ENCODE measurements around the gene EPS15. TPM values are rescaled to one million over a fixed set of nuclear protein-coding genes. Genes with fewer than 3 reads are reported as not detected.
"Not testable (repeated sequence)": the region's sequence is repeated elsewhere in the genome, so short reads cannot be mapped to it uniquely, and the experiment has no call there.

EPS15 gene
- total and polyA plus RNA-seq, 8 donors, result 9.9 to 42.0 (median 25.3) TPM

GRCh38 chr1:51410568-51411460 lies 108.3 kb downstream of the EPS15 start:
- Histone ChIP-seq H3K36me3 (peaks cover 0 to 20% (median 0%) of the 10 kb centered on the region in 3 donors), H3K4me3 (no peak overlapping the region), H3K9me3 (no peaks in the 10 kb centered on the region), H3K4me1 (no peaks in the 10 kb centered on the region), H3K27ac (no peak overlapping the region), H3K27me3 (no peaks in the 10 kb centered on the region)
- FAIRE-seq, result no peak
- WGBS, 2 donors, result 92 to 93% methylated on average over 5 of the region's 5 CpGs
- ATAC-seq, result no peak
- intact Hi-C loops (cut with DNase I), result loop anchor here in 1 of 3 donors (10.0 kb wide), 1 partner anchor 94 kb away; no protein-coding TSS in a partner anchor
- TF ChIP-seq CTCF (IDR thresholded peaks at IDR 0.05), result no peak
- DNase-seq, result no peak

GRCh38 chr1:51409755-51410541 lies 109.1 kb downstream of the EPS15 start:
- intact Hi-C loops (cut with DNase I), result loop anchor here in 1 of 3 donors (10.0 kb wide), 1 partner anchor 95 kb away; no protein-coding TSS in a partner anchor
- 91 to 97% methylated on average over 7 of the region's 7 CpGs for WGBS, 2 donors
- H3K4me1 ChIP-seq, H3K27me3 ChIP-seq, H3K27ac ChIP-seq, H3K9me3 ChIP-seq, ATAC-seq, DNase-seq, FAIRE-seq, H3K4me3 ChIP-seq: not testable (repeated sequence)
- H3K36me3 ChIP-seq, result peaks cover 0 to 29% (median 1%) of the 10 kb centered on the region in 3 donors

DNA sequence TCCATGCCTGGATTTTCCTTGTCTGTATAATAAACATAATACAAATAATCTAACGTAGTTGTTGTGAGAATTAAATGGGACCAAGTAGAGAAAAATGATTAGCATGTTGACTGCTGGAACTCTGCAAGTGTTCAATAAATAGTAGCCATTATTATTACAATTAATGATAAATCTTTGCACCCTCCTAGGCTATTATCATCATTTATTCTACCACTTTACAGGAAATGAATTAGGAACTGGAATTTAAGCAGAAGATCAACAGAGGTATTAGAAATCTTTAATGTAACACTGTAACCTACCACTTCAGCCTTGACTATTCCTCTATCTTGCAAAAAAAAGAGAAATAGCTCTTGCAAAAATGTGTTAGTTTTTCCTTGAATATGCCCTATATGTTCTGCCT lies 126.8 kb downstream of the EPS15 start:
- DNase-seq (no peak), ATAC-seq (no peak), FAIRE-seq (no peak)
- 96 to 97% methylated on average over 1 of the region's 1 CpG for WGBS, 2 donors
- H3K4me1 ChIP-seq, result no peaks in the 10 kb centered on the region
- no peak overlapping the region for H3K27ac ChIP-seq
- intact Hi-C loops (cut with DNase I), result no loop called here
- H3K4me3 ChIP-seq, result no peak overlapping the region
- H3K9me3 ChIP-seq, result no peaks in the 10 kb centered on the region
- TF ChIP-seq CTCF (IDR thresholded peaks at IDR 0.05), result no peak
- no peaks in the 10 kb centered on the region for H3K27me3 ChIP-seq
- H3K36me3 ChIP-seq, result peaks cover 0 to 22% (median 0%) of the 10 kb centered on the region in 3 donors

GRCh38 chr1:51390641-51391040 lies 128.4 kb downstream of the EPS15 start:
- ATAC-seq; H3K27me3 ChIP-seq; H3K4me3 ChIP-seq; DNase-seq; intact Hi-C loops (cut with DNase I); H3K4me1 ChIP-seq; FAIRE-seq; H3K27ac ChIP-seq; H3K9me3 ChIP-seq: not testable (repeated sequence)
- H3K36me3 ChIP-seq, result peaks cover 0 to 13% (median 0%) of the 10 kb centered on the region in 3 donors
- WGBS, 2 donors, result 50 to 89% methylated on average over 1 of the region's 2 CpGs

- FAIRE-seq; ATAC-seq; H3K27me3 ChIP-seq; H3K36me3 ChIP-seq; H3K9me3 ChIP-seq; intact Hi-C loops (cut with DNase I); H3K4me1 ChIP-seq; DNase-seq; H3K27ac ChIP-seq; H3K4me3 ChIP-seq: not testable (repeated sequence)
- 86 to 87% methylated on average over 2 of the region's 3 CpGs for WGBS, 2 donors
Observed at GRCh38 chr1:51387288-51387687, 131.8 kb downstream of the EPS15 start.

GRCh38 chr1:51386259-51386658 lies 132.8 kb downstream of the EPS15 start:
- H3K4me3 ChIP-seq; FAIRE-seq; ATAC-seq; H3K27ac ChIP-seq; DNase-seq; intact Hi-C loops (cut with DNase I); H3K36me3 ChIP-seq; H3K27me3 ChIP-seq; H3K4me1 ChIP-seq; H3K9me3 ChIP-seq: not testable (repeated sequence)
- 99% methylated on average over 5 of the region's 5 CpGs for WGBS, 2 donors

Data from pancreas (tissue), 10 donors.